Astrocyte (in vitro differentiated cells and primary cell): ENCODE results near the gene KRT4.

Source experiments
- CTCF ChIP-seq: IDR thresholded peaks from 2 replicates; pipeline ENCODE4 v1.5.1; 2011; ENCODE audit warnings: low read depth, mild to moderate bottlenecking, inconsistent platforms, low read length, moderate library complexity; ENCODE audit not compliant: insufficient read depth
- EZH2 ChIP-seq: IDR thresholded peaks from 2 replicates; pipeline ENCODE4 v1.6.1; 2012; ENCODE audit warnings: mild to moderate bottlenecking, low read length, inconsistent platforms; ENCODE audit not compliant: insufficient read depth

GRCh38 chr12:52845946-52846345 lies 32.0 kb upstream of the KRT4 start:
- no peak for TF ChIP-seq CTCF
- no peak for TF ChIP-seq EZH2
